COLO829 (cell line): ENCODE data around the gene SUCLG1.
"Not testable (repeated sequence)": the region's sequence is repeated elsewhere in the genome, so short reads cannot be mapped to it uniquely, and the experiment has no call there.

Source experiments
- DNase-seq: peaks from one replicate; pipeline ENCODE4 v3.0.0; 2012; ENCODE audit warnings: low spot score

Gene SUCLG1

GRCh38 chr2:84421197-84421596, 37.9 kb downstream of the SUCLG1 start:
- DNase-seq, result no peak

GRCh38 chr2:84417453-84418145, 41.5 kb downstream of the SUCLG1 start:
- no peak for DNase-seq

GRCh38 chr2:84409531-84409930, 49.5 kb downstream of the SUCLG1 start:
- DNase-seq, result no peak

- DNase-seq, result not testable (repeated sequence)
Measured at GRCh38 chr2:84402111-84402510, 57.0 kb downstream of the SUCLG1 start.

- DNase-seq, result not testable (repeated sequence)
Measured at GRCh38 chr2:84399839-84400238, 59.2 kb downstream of the SUCLG1 start.

- DNase-seq, result no peak
Measured at GRCh38 chr2:84395820-84396219, 63.3 kb downstream of the SUCLG1 start.

GRCh38 chr2:84394628-84395027, 64.5 kb downstream of the SUCLG1 start:
- DNase-seq, result no peak

- no peak for DNase-seq
Measured at GRCh38 chr2:84393829-84394228, 65.3 kb downstream of the SUCLG1 start.

GRCh38 chr2:84389794-84390193, 69.3 kb downstream of the SUCLG1 start:
- DNase-seq, result no peak

GRCh38 chr2:84388921-84389490, 70.1 kb downstream of the SUCLG1 start:
- DNase-seq, result no peak

GRCh38 chr2:84388133-84388532, 70.9 kb downstream of the SUCLG1 start:
- DNase-seq, result no peak

GRCh38 chr2:84386336-84387040, 72.6 kb downstream of the SUCLG1 start:
- DNase-seq, result no peak

GRCh38 chr2:84383271-84383670, 75.8 kb downstream of the SUCLG1 start:
- DNase-seq, result no peak

- DNase-seq, result no peak
Measured at GRCh38 chr2:84380875-84381274, 78.2 kb downstream of the SUCLG1 start.

- DNase-seq, result no peak
Measured at GRCh38 chr2:84378960-84379359, 80.1 kb downstream of the SUCLG1 start.

GRCh38 chr2:84375020-84375419, 84.1 kb downstream of the SUCLG1 start:
- DNase-seq, result no peak

- no peak for DNase-seq
Measured at GRCh38 chr2:84373866-84374265, 85.2 kb downstream of the SUCLG1 start.
